ENCODE measurements around the gene PACRG. TPM values are rescaled to one million over a fixed set of nuclear protein-coding genes. Genes with fewer than 3 reads are reported as not detected.

PACRG gene
- total RNA-seq, 4 donors from 2014 or later = 0.29 to 1.6 (median 0.61) TPM

- Histone ChIP-seq H3K27me3 (no peaks in the 10 kb centered on the region), H3K9me3 (no peaks in the 10 kb centered on the region), H3K4me3 (no peak overlapping the region), H3K36me3 (no peaks in the 10 kb centered on the region), H3K4me1 (peaks cover 0 to 21% of the 10 kb centered on the region in 2 donors), H3K27ac (no peak overlapping the region)
- in situ Hi-C loops (cut with MboI; ENCODE audit: low sequenced_read_pairs in 4 of 4) (no loop called here), intact Hi-C loops (cut with DNase I; ENCODE audit: low total_unique reads) (no loop called here)
- ATAC-seq (no peak), DNase-seq (no peak)
- no peak for TF ChIP-seq POLR2A (IDR thresholded peaks at IDR 0.05)
Observed at GRCh38 chr6:163306000-163306399, 578.2 kb downstream of the PACRG start.

GRCh38 chr6:163308629-163309440 is 581.1 kb downstream of the PACRG start:
- peaks cover 0 to 15% of the 10 kb centered on the region in 2 donors for H3K4me1 ChIP-seq
- DNase-seq = no peak
- no peaks in the 10 kb centered on the region for H3K9me3 ChIP-seq
- in situ Hi-C loops (cut with MboI; ENCODE audit: low sequenced_read_pairs in 4 of 4) (no loop called here), intact Hi-C loops (cut with DNase I; ENCODE audit: low total_unique reads) (no loop called here)
- no peak for ATAC-seq
- no peak for TF ChIP-seq CTCF (IDR thresholded peaks at IDR 0.05 in 4 of 5, conservative IDR thresholded peaks at IDR 0.05 in 1 of 5)
- no peak for TF ChIP-seq POLR2A (IDR thresholded peaks at IDR 0.05)
- no peak overlapping the region for H3K4me3 ChIP-seq
- H3K27ac ChIP-seq = no peak overlapping the region
- no peaks in the 10 kb centered on the region for H3K36me3 ChIP-seq
- no peaks in the 10 kb centered on the region for H3K27me3 ChIP-seq

- ATAC-seq = no peak
- H3K4me3 ChIP-seq = no peak overlapping the region
- H3K4me1 ChIP-seq = peaks cover 0 to 15% of the 10 kb centered on the region in 2 donors
- no peak for TF ChIP-seq CTCF (IDR thresholded peaks at IDR 0.05 in 4 of 5, conservative IDR thresholded peaks at IDR 0.05 in 1 of 5)
- no peaks in the 10 kb centered on the region for H3K27me3 ChIP-seq
- in situ Hi-C loops (cut with MboI; ENCODE audit: low sequenced_read_pairs in 4 of 4) (no loop called here), intact Hi-C loops (cut with DNase I; ENCODE audit: low total_unique reads) (no loop called here)
- H3K27ac ChIP-seq = no peak overlapping the region
- no peaks in the 10 kb centered on the region for H3K36me3 ChIP-seq
- H3K9me3 ChIP-seq = no peaks in the 10 kb centered on the region
- DNase-seq = no peak
Observed at GRCh38 chr6:163309491-163310026, 581.8 kb downstream of the PACRG start.

- Histone ChIP-seq H3K27me3 (no peaks in the 10 kb centered on the region), H3K4me1 (peaks cover 0 to 15% of the 10 kb centered on the region in 2 donors), H3K27ac (no peak overlapping the region), H3K4me3 (no peak overlapping the region), H3K36me3 (no peaks in the 10 kb centered on the region), H3K9me3 (no peaks in the 10 kb centered on the region)
- in situ Hi-C loops (cut with MboI; ENCODE audit: low sequenced_read_pairs in 4 of 4) = no loop called here
- no peak for TF ChIP-seq POLR2A (IDR thresholded peaks at IDR 0.05)
- no peak for TF ChIP-seq CTCF (IDR thresholded peaks at IDR 0.05 in 4 of 5, conservative IDR thresholded peaks at IDR 0.05 in 1 of 5)
- ATAC-seq (peak; percentile 14 to 45), DNase-seq (no peak)
- intact Hi-C loops (cut with DNase I; ENCODE audit: low total_unique reads) = no loop called here
Observed at GRCh38 chr6:163310096-163310972, 582.6 kb downstream of the PACRG start.

GRCh38 chr6:163310973-163311383 is 583.2 kb downstream of the PACRG start:
- no peaks in the 10 kb centered on the region for H3K36me3 ChIP-seq
- H3K4me1 ChIP-seq = peaks cover 0 to 8% of the 10 kb centered on the region in 2 donors
- no peak overlapping the region for H3K27ac ChIP-seq
- DNase-seq (no peak), ATAC-seq (peak; percentile 55 to 72)
- no peak overlapping the region for H3K4me3 ChIP-seq
- no peaks in the 10 kb centered on the region for H3K9me3 ChIP-seq
- in situ Hi-C loops (cut with MboI; ENCODE audit: low sequenced_read_pairs in 4 of 4) = no loop called here
- intact Hi-C loops (cut with DNase I; ENCODE audit: low total_unique reads) = no loop called here
- no peaks in the 10 kb centered on the region for H3K27me3 ChIP-seq
- TF ChIP-seq CTCF (IDR thresholded peaks at IDR 0.05 in 4 of 5, conservative IDR thresholded peaks at IDR 0.05 in 1 of 5) (no peak), POLR2A (IDR thresholded peaks at IDR 0.05) (no peak)

All from gastrocnemius medialis (tissue), 4 donors.